ENCODE results near the gene BNIP3.
"Not testable (repeated sequence)": the region's sequence is repeated elsewhere in the genome, so short reads cannot be mapped to it uniquely, and the experiment has no call there.

Gene BNIP3

GRCh38 chr10:131977323-131978096, 4.2 kb downstream of the BNIP3 start:
- no peak for DNase-seq (ENCODE audit: low read depth in 2 of 2)

- no peak for DNase-seq (ENCODE audit: low read depth in 2 of 2)
Observed at GRCh38 chr10:131975796-131976195, 5.9 kb downstream of the BNIP3 start.

- no peak for DNase-seq (ENCODE audit: low read depth in 2 of 2)
Observed at GRCh38 chr10:131975003-131975402, 6.7 kb downstream of the BNIP3 start.

GRCh38 chr10:131974034-131974817, 7.5 kb downstream of the BNIP3 start:
- DNase-seq (ENCODE audit: low read depth in 2 of 2) = no peak

GRCh38 chr10:131973160-131973951, 8.4 kb downstream of the BNIP3 start:
- no peak for DNase-seq (ENCODE audit: low read depth in 2 of 2)

- no peak for DNase-seq (ENCODE audit: low read depth in 2 of 2)
Observed at GRCh38 chr10:131972474-131973071, 9.2 kb downstream of the BNIP3 start.

- no peak for DNase-seq (ENCODE audit: low read depth in 2 of 2)
Observed at GRCh38 chr10:131971591-131971990, 10.1 kb downstream of the BNIP3 start.

- DNase-seq (ENCODE audit: low read depth in 2 of 2) = no peak
Observed at GRCh38 chr10:131970946-131971345, 10.8 kb downstream of the BNIP3 start.

- DNase-seq (ENCODE audit: low read depth in 2 of 2) = no peak
Observed at GRCh38 chr10:131968949-131969348, 12.8 kb downstream of the BNIP3 start.

- DNase-seq (ENCODE audit: low read depth in 2 of 2) = no peak
Observed at GRCh38 chr10:131964298-131964697, 17.4 kb downstream of the BNIP3 start.

- DNase-seq (ENCODE audit: low read depth in 2 of 2) = no peak
Observed at GRCh38 chr10:131963811-131964210, 17.9 kb downstream of the BNIP3 start.

GRCh38 chr10:131963350-131963749, 18.4 kb downstream of the BNIP3 start:
- DNase-seq (ENCODE audit: low read depth in 2 of 2) = no peak

GRCh38 chr10:131961777-131962662, 19.7 kb downstream of the BNIP3 start:
- no peak for DNase-seq (ENCODE audit: low read depth in 2 of 2)

- DNase-seq (ENCODE audit: low read depth in 2 of 2) = no peak
Observed at GRCh38 chr10:131961047-131961776, 20.5 kb downstream of the BNIP3 start.

GRCh38 chr10:131960631-131961046, 21.1 kb downstream of the BNIP3 start:
- DNase-seq (ENCODE audit: low read depth in 2 of 2) = no peak

GRCh38 chr10:131959841-131960240, 21.9 kb downstream of the BNIP3 start:
- no peak for DNase-seq (ENCODE audit: low read depth in 2 of 2)

- DNase-seq (ENCODE audit: low read depth in 2 of 2) = no peak
Observed at GRCh38 chr10:131955591-131956340, 26.0 kb downstream of the BNIP3 start.

- no peak for DNase-seq (ENCODE audit: low read depth in 2 of 2)
Observed at GRCh38 chr10:131954356-131954965, 27.3 kb downstream of the BNIP3 start.

- not testable (repeated sequence) for DNase-seq (ENCODE audit: low read depth in 2 of 2)
Observed at GRCh38 chr10:131949908-131950307, 31.8 kb downstream of the BNIP3 start.
